Fibroblast of lung (primary cell): ENCODE results near the gene GRAMD2A. TPM values are rescaled to one million over a fixed set of nuclear protein-coding genes. Genes with fewer than 3 reads are reported as not detected.

Experiments
- DNase-seq, 2 donors: peaks; one replicate each; pipeline versions ENCODE4 v3.0.0 to v3.0.0-alpha.2; 2010; ENCODE audit warnings: low read depth in 2 of 2
- H2AFZ ChIP-seq: 2 replicates; pipeline ENCODE4 v1.5.1; 2012; ENCODE audit warnings: low read length, control low read depth, inconsistent platforms
- H3K27ac ChIP-seq: 2 replicates; pipeline ENCODE4 v1.5.1; 2011; ENCODE audit warnings: low read length, control low read depth; ENCODE audit not compliant: insufficient read depth
- H3K27me3 ChIP-seq: 2 replicates; pipeline ENCODE4 v1.5.1; 2011; ENCODE audit warnings: mild to moderate bottlenecking, low read length; ENCODE audit not compliant: control insufficient read depth, insufficient read depth
- H3K36me3 ChIP-seq: 2 replicates; pipeline ENCODE4 v1.5.1; 2011; ENCODE audit warnings: low read length; ENCODE audit not compliant: control insufficient read depth, insufficient read depth
- H3K4me1 ChIP-seq: 2 replicates; pipeline ENCODE4 v1.5.1; 2011; ENCODE audit warnings: low read length; ENCODE audit not compliant: control insufficient read depth, insufficient read depth; ENCODE audit errors: extremely low read depth
- H3K4me2 ChIP-seq: 2 replicates; pipeline ENCODE4 v1.5.1; 2011; ENCODE audit warnings: low read length, control low read depth; ENCODE audit not compliant: insufficient read depth; ENCODE audit errors: extremely low read depth
- H3K4me3 ChIP-seq, 4 experiments: fragments of 200-600 bp in 1 of 4; sonication (generic) in 1 of 4; replicated peaks in 1 of 4; 2 replicates each; pipeline ENCODE4 v1.5.1; 2011 to 2016; ENCODE audit warnings: low read length in 4 of 4, low read depth in 3 of 4, mild to moderate bottlenecking in 3 of 4, control low read depth in 2 of 4, inconsistent platforms in 1 of 4, mixed read lengths in 1 of 4; ENCODE audit not compliant: insufficient read depth in 1 of 4; ENCODE audit errors: control extremely low read depth in 1 of 4
- H3K79me2 ChIP-seq: 2 replicates; pipeline ENCODE4 v1.5.1; 2012; ENCODE audit warnings: mild to moderate bottlenecking, low read length, inconsistent platforms; ENCODE audit not compliant: control insufficient read depth, insufficient read depth
- H3K9ac ChIP-seq: 2 replicates; pipeline ENCODE4 v1.5.1; 2011; ENCODE audit warnings: mild to moderate bottlenecking, low read length, control low read depth; ENCODE audit not compliant: insufficient read depth
- H3K9me3 ChIP-seq: 2 replicates; pipeline ENCODE4 v1.5.1; 2012; ENCODE audit warnings: low read depth, low read length; ENCODE audit not compliant: control insufficient read depth, insufficient read depth
- H4K20me1 ChIP-seq: 2 replicates; pipeline ENCODE4 v1.5.1; 2011; ENCODE audit warnings: low read length; ENCODE audit not compliant: control insufficient read depth, insufficient read depth; ENCODE audit errors: extremely low read depth
- CTCF ChIP-seq, 2 donors: IDR thresholded peaks in 1 of 2; conservative IDR thresholded peaks in 1 of 2; 1 replicate in 1 of 2; 2 replicates in 1 of 2; pipeline ENCODE4 v1.5.1; 2011 to 2012; ENCODE audit warnings: low read length in 2 of 2, control low read depth in 1 of 2, inconsistent platforms in 1 of 2, low read depth in 1 of 2, mild to moderate bottlenecking in 1 of 2
- EZH2 ChIP-seq: IDR thresholded peaks from 2 replicates; pipeline ENCODE4 v1.5.1; 2012; ENCODE audit warnings: low read length, control low read depth, mild to moderate bottlenecking; ENCODE audit errors: missing control alignments
- polyA plus RNA-seq, 2 donors: library from polyadenylated mRNA; depleted of rRNA in 1 of 2; stranded (reverse) in 1 of 2; unstranded in 1 of 2; fragments of >200 nt; gene quantifications; 2 replicates each; pipeline ENCODE4 v1.2.1, GENCODE V29; 2011 to 2012; ENCODE audit warnings: missing spikeins in 1 of 2
- total RNA-seq: library from RNA; depleted of rRNA; stranded (reverse); fragments of >200 nt; gene quantifications from 2 replicates; pipeline ENCODE4 v1.2.1, GENCODE V29; 2014

The GRAMD2A gene
- total and polyA plus RNA-seq, 2 donors (not counting 1 experiment from before 2014, with no cell fraction given) = 0.15 to 0.83 TPM

GRCh38 chr15:72179950-72180581, 17.5 kb downstream of the GRAMD2A start:
- DNase-seq = no peak
- Histone ChIP-seq H3K9ac (no peak overlapping the region), H3K4me3 (no peak overlapping the region), H2AFZ (no peak overlapping the region), H3K4me2 (no peak overlapping the region), H3K27ac (no peak overlapping the region), H3K4me1 (peaks cover 2% of the 10 kb centered on the region), H3K79me2 (no peaks in the 10 kb centered on the region), H3K36me3 (no peaks in the 10 kb centered on the region), H3K9me3 (no peaks in the 10 kb centered on the region), H4K20me1 (no peaks in the 10 kb centered on the region), H3K27me3 (peaks cover 21% of the 10 kb centered on the region)
- TF ChIP-seq EZH2 (no peak), CTCF (conservative IDR thresholded peaks at IDR 0.05 in 1 of 2, IDR thresholded peaks at IDR 0.05 in 1 of 2; ENCODE audit: low read depth in 1 of 2, low read length in 2 of 2) (no peak)

- Histone ChIP-seq H3K9me3 (no peaks in the 10 kb centered on the region), H2AFZ (no peak overlapping the region), H3K36me3 (no peaks in the 10 kb centered on the region), H3K27me3 (peaks cover 12% of the 10 kb centered on the region), H3K79me2 (no peaks in the 10 kb centered on the region), H3K4me1 (peaks cover 2% of the 10 kb centered on the region), H3K4me2 (no peak overlapping the region), H4K20me1 (no peaks in the 10 kb centered on the region), H3K9ac (no peak overlapping the region), H3K27ac (no peak overlapping the region), H3K4me3 (no peak overlapping the region)
- no peak for DNase-seq
- TF ChIP-seq CTCF (conservative IDR thresholded peaks at IDR 0.05 in 1 of 2, IDR thresholded peaks at IDR 0.05 in 1 of 2; ENCODE audit: low read depth in 1 of 2, low read length in 2 of 2) (no peak), EZH2 (no peak)
Observed at GRCh38 chr15:72178976-72179585, 18.5 kb downstream of the GRAMD2A start.

GRCh38 chr15:72176743-72177142, 20.8 kb downstream of the GRAMD2A start:
- H3K27me3 ChIP-seq = peaks cover 9% of the 10 kb centered on the region
- no peak overlapping the region for H3K27ac ChIP-seq
- no peak overlapping the region for H2AFZ ChIP-seq
- H3K4me3 ChIP-seq = no peak overlapping the region
- no peaks in the 10 kb centered on the region for H3K79me2 ChIP-seq
- H4K20me1 ChIP-seq = no peaks in the 10 kb centered on the region
- H3K4me2 ChIP-seq = no peak overlapping the region
- TF ChIP-seq EZH2 = no peak
- no peak for TF ChIP-seq CTCF (conservative IDR thresholded peaks at IDR 0.05 in 1 of 2, IDR thresholded peaks at IDR 0.05 in 1 of 2; ENCODE audit: low read depth in 1 of 2, low read length in 2 of 2)
- DNase-seq = no peak
- no peaks in the 10 kb centered on the region for H3K9me3 ChIP-seq
- no peak overlapping the region for H3K9ac ChIP-seq
- H3K4me1 ChIP-seq = no peaks in the 10 kb centered on the region
- H3K36me3 ChIP-seq = no peaks in the 10 kb centered on the region
